Suprapubic skin (tissue), 4 donors: ENCODE measurements around the gene PHKG2.

Source experiments
- EP300 ChIP-seq: sonication (generic); formaldehyde crosslinking; IDR thresholded peaks from one replicate; pipeline ENCODE4 v1.6.1; 2017; ENCODE audit warnings: antibody characterized with exemption
- POLR2A ChIP-seq, 2 donors: fragments of 450-650 bp; IDR thresholded peaks; one replicate each; pipeline ENCODE4 v1.6.1; 2017; ENCODE audit warnings: antibody characterized with exemption in 2 of 2, mild to moderate bottlenecking in 2 of 2, moderate library complexity in 2 of 2
- POLR2AphosphoS5 ChIP-seq, 3 donors: sonication (generic); formaldehyde crosslinking; IDR thresholded peaks; one replicate each; pipeline ENCODE4 v1.6.1; 2017; ENCODE audit warnings: antibody characterized with exemption in 3 of 3
- TF ChIP-seq, protein P1 (sequence below), 2 donors: fragments of 200-600 bp in 1 of 2; fragments of 450-650 bp in 1 of 2; sonication (generic) in 1 of 2; IDR thresholded peaks; one replicate each; pipeline ENCODE4 v1.5.1; 2016 to 2019; ENCODE audit warnings: antibody characterized with exemption in 2 of 2, mild to moderate bottlenecking in 1 of 2, moderate library complexity in 1 of 2

DNA sequence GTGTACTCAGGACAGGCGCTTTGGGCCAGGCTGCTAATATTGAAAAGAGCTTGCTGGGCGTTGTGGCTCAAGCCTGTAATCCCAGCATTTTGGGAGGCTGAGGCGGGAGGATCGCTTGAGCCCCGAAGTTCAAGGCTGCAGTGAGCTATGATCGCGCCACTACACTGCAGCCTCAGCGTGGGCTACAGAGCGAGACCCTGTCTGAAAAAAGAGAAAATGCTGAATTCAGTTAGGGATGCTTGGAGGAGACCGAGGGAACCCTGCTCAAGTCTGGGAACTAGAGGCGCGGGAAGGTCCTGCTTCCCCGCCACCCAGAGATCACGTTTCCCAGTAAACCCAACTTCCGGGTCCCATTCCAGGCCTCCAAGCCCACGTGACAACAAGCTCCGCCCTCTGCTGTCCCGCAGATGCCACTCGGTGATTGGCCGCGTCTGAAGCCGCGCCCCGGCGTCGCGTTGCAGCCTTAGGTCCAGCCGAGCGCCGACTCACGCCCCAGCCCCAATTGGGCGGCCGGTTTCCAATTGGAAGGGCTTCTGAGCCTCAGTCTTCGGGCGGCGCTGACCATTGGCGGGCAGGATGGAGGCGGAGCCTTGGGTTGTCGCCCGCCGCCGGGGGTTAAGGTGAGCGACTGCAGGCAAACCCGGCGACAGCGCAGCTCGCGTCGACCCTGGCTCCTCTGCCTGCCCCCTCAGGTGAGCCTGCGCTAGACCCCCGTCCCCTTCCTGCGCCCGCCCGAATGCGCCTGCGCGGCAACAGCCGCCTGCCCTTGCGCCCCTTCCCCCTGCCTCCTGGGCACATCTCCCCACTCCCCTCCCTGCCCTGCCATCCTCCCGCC, at the start of gene PHKG2:
- TF ChIP-seq, protein P1, sequence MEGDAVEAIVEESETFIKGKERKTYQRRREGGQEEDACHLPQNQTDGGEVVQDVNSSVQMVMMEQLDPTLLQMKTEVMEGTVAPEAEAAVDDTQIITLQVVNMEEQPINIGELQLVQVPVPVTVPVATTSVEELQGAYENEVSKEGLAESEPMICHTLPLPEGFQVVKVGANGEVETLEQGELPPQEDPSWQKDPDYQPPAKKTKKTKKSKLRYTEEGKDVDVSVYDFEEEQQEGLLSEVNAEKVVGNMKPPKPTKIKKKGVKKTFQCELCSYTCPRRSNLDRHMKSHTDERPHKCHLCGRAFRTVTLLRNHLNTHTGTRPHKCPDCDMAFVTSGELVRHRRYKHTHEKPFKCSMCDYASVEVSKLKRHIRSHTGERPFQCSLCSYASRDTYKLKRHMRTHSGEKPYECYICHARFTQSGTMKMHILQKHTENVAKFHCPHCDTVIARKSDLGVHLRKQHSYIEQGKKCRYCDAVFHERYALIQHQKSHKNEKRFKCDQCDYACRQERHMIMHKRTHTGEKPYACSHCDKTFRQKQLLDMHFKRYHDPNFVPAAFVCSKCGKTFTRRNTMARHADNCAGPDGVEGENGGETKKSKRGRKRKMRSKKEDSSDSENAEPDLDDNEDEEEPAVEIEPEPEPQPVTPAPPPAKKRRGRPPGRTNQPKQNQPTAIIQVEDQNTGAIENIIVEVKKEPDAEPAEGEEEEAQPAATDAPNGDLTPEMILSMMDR (IDR thresholded peaks at IDR 0.05), result no peak
- peak in 1 of 2 donors; percentile 51 for TF ChIP-seq POLR2A (IDR thresholded peaks at IDR 0.05)
- no peak for TF ChIP-seq EP300
- peak in 2 of 3 donors; percentile 2 to 93 for TF ChIP-seq POLR2AphosphoS5 (IDR thresholded peaks at IDR 0.05)
